Sigmoid colon (tissue), 7 donors: ENCODE data around the gene KCNQ5. TPM values are rescaled to one million over a fixed set of nuclear protein-coding genes. Genes with fewer than 3 reads are reported as not detected.

Experiments
- DNase-seq: peaks from one replicate; pipeline ENCODE4 v3.0.0-alpha.2; 2019
- H3K27ac ChIP-seq, 4 donors: fragments of 200-600 bp; sonication (generic); one replicate each; pipeline ENCODE4 v1.5.1; 2016 to 2019; ENCODE audit warnings: mild to moderate bottlenecking in 1 of 4
- H3K27me3 ChIP-seq, 3 donors: fragments of 200-600 bp; sonication (generic); one replicate each; pipeline ENCODE4 v1.5.1; 2019; ENCODE audit warnings: mild to moderate bottlenecking in 1 of 3
- H3K36me3 ChIP-seq, 4 donors: fragments of 200-600 bp; sonication (generic); one replicate each; pipeline ENCODE4 v1.5.1; 2016 to 2019
- H3K4me1 ChIP-seq, 4 donors: fragments of 200-600 bp; sonication (generic); one replicate each; pipeline ENCODE4 v1.5.1; 2017 to 2019
- H3K4me3 ChIP-seq, 4 donors: fragments of 200-600 bp; sonication (generic); one replicate each; pipeline ENCODE4 v1.5.1; 2017 to 2019; ENCODE audit warnings: mild to moderate bottlenecking in 2 of 4, moderate library complexity in 1 of 4
- H3K9me3 ChIP-seq, 4 donors: fragments of 200-600 bp in 3 of 4; sonication (generic) in 3 of 4; one replicate each; pipeline versions ENCODE4 v1.5.1 to v1.6.1; 2013 to 2019
- CTCF ChIP-seq, 4 experiments: fragments of 450-650 bp in 3 of 4; fragments of 200-600 bp in 1 of 4; IDR thresholded peaks; one replicate each; pipeline ENCODE4 v1.5.1; 2016 to 2019; ENCODE audit warnings: antibody characterized with exemption in 4 of 4, mild to moderate bottlenecking in 3 of 4, moderate library complexity in 2 of 4
- EP300 ChIP-seq, 4 donors: sonication (generic); formaldehyde crosslinking; IDR thresholded peaks; one replicate each; pipeline ENCODE4 v1.6.1; 2017; ENCODE audit warnings: antibody characterized with exemption in 4 of 4
- POLR2A ChIP-seq, 2 donors: fragments of 450-650 bp; IDR thresholded peaks; one replicate each; pipeline ENCODE4 v1.6.1; 2016; ENCODE audit warnings: antibody characterized with exemption in 2 of 2, mild to moderate bottlenecking in 2 of 2, moderate library complexity in 2 of 2
- POLR2AphosphoS5 ChIP-seq, 4 donors: sonication (generic); formaldehyde crosslinking; IDR thresholded peaks; one replicate each; pipeline ENCODE4 v1.6.1; 2017; ENCODE audit warnings: antibody characterized with exemption in 4 of 4
- whole genome bisulfite sequencing, 2 donors: extraction: QIAGEN DNeasy Blood & Tissue Kit; methylation state at CpG; one replicate each; pipeline ENCODE4 v1.1.7; 2013; 5-methylcytosine and 5-hydroxymethylcytosine counted together
- intact Hi-C: fragments of 100-400 bp; cut with DNase I; formaldehyde crosslinking; loops from one replicate; pipeline ENCODE4 v1.15.1; 2023
- polyA plus RNA-seq, 3 donors: library from polyadenylated mRNA; stranded (reverse); fragments of 200-250 nt; gene quantifications; one replicate each; pipeline ENCODE4 v1.2.3, GENCODE V29; 2013
- total RNA-seq, 4 donors: library from RNA; depleted of rRNA; stranded (reverse); fragments of >200 nt; gene quantifications; one replicate each; pipeline ENCODE4 v1.1.0, GENCODE V29; 2016
- donor health status: healthy with polysubstance abuse.
- donor health status: Bipolar disorder and iron deficiency.
- donor health status: healthy.

Gene KCNQ5
- total and polyA plus RNA-seq, 7 donors: 0.49 to 2.1 (median 1.1) TPM; not detected in 2

GRCh38 chr6:72665599-72665998 lies 43.7 kb downstream of the KCNQ5 start:
- intact Hi-C loops: no loop called here
- no peaks in the 10 kb centered on the region for H3K4me1 ChIP-seq
- no peak for DNase-seq
- H3K27me3 ChIP-seq: no peaks in the 10 kb centered on the region
- no peaks in the 10 kb centered on the region for H3K36me3 ChIP-seq
- TF ChIP-seq POLR2AphosphoS5 (IDR thresholded peaks at IDR 0.05) (no peak), EP300 (IDR thresholded peaks at IDR 0.05) (no peak), CTCF (IDR thresholded peaks at IDR 0.05) (no peak), POLR2A (IDR thresholded peaks at IDR 0.05) (no peak)
- H3K9me3 ChIP-seq: no peaks in the 10 kb centered on the region
- H3K27ac ChIP-seq: no peak overlapping the region
- H3K4me3 ChIP-seq: no peak overlapping the region
- 46 to 88% methylated on average over 3 of the region's 3 CpGs for WGBS, 2 donors

GRCh38 chr6:72669324-72669723 lies 47.5 kb downstream of the KCNQ5 start:
- WGBS, 2 donors: 67 to 78% methylated on average over 3 of the region's 3 CpGs
- intact Hi-C loops: no loop called here

GRCh38 chr6:72672906-72673305 lies 51.0 kb downstream of the KCNQ5 start:
- Histone ChIP-seq H3K9me3 (no peaks in the 10 kb centered on the region), H3K36me3 (no peaks in the 10 kb centered on the region), H3K4me3 (no peak overlapping the region), H3K27me3 (no peaks in the 10 kb centered on the region), H3K27ac (no peak overlapping the region), H3K4me1 (no peaks in the 10 kb centered on the region)
- 51 to 70% methylated on average over 1 of the region's 1 CpG for WGBS, 2 donors
- intact Hi-C loops: no loop called here
- TF ChIP-seq POLR2AphosphoS5 (IDR thresholded peaks at IDR 0.05) (no peak), CTCF (IDR thresholded peaks at IDR 0.05) (no peak), EP300 (IDR thresholded peaks at IDR 0.05) (no peak), POLR2A (IDR thresholded peaks at IDR 0.05) (no peak)
- DNase-seq: no peak

More at GRCh38 chr6:72669324-72669723, 47.5 kb downstream of the KCNQ5 start:
- no peaks in the 10 kb centered on the region for H3K4me1 ChIP-seq
- no peak for DNase-seq
- H3K27me3 ChIP-seq: no peaks in the 10 kb centered on the region
- no peak overlapping the region for H3K4me3 ChIP-seq
- H3K36me3 ChIP-seq: no peaks in the 10 kb centered on the region
- no peaks in the 10 kb centered on the region for H3K9me3 ChIP-seq
- no peak for TF ChIP-seq POLR2A (IDR thresholded peaks at IDR 0.05)
- no peak for TF ChIP-seq EP300 (IDR thresholded peaks at IDR 0.05)
- TF ChIP-seq CTCF (IDR thresholded peaks at IDR 0.05): no peak
- TF ChIP-seq POLR2AphosphoS5 (IDR thresholded peaks at IDR 0.05): no peak
- H3K27ac ChIP-seq: no peak overlapping the region

GRCh38 chr6:72674842-72675241 lies 53.0 kb downstream of the KCNQ5 start:
- TF ChIP-seq POLR2A (IDR thresholded peaks at IDR 0.05) (no peak), EP300 (IDR thresholded peaks at IDR 0.05) (no peak), CTCF (IDR thresholded peaks at IDR 0.05) (no peak), POLR2AphosphoS5 (IDR thresholded peaks at IDR 0.05) (no peak)
- Histone ChIP-seq H3K27me3 (no peaks in the 10 kb centered on the region), H3K4me3 (no peak overlapping the region), H3K4me1 (no peaks in the 10 kb centered on the region), H3K9me3 (no peaks in the 10 kb centered on the region), H3K27ac (no peak overlapping the region), H3K36me3 (no peaks in the 10 kb centered on the region)
- no peak for DNase-seq
- WGBS, 2 donors: 83 to 89% methylated on average over 1 of the region's 1 CpG
- intact Hi-C loops: no loop called here

GRCh38 chr6:72675396-72675795 lies 53.5 kb downstream of the KCNQ5 start:
- WGBS, 2 donors: 89 to 96% methylated on average over 1 of the region's 1 CpG
- no peak overlapping the region for H3K27ac ChIP-seq
- TF ChIP-seq POLR2A (IDR thresholded peaks at IDR 0.05) (no peak), POLR2AphosphoS5 (IDR thresholded peaks at IDR 0.05) (no peak), CTCF (IDR thresholded peaks at IDR 0.05) (no peak), EP300 (IDR thresholded peaks at IDR 0.05) (no peak)
- H3K9me3 ChIP-seq: no peaks in the 10 kb centered on the region
- H3K36me3 ChIP-seq: no peaks in the 10 kb centered on the region
- H3K4me3 ChIP-seq: no peak overlapping the region
- no peaks in the 10 kb centered on the region for H3K4me1 ChIP-seq
- intact Hi-C loops: no loop called here
- no peak for DNase-seq
- H3K27me3 ChIP-seq: no peaks in the 10 kb centered on the region
